NCI-H446 treated with DMSO at 0.1 percent for 48 hours (cell line): ENCODE results near the gene POU6F2.

Experiments used
- DNase-seq: peaks from one replicate; lab custom pipeline; 2025; lab: John Stamatoyannopoulos, UW

The POU6F2 gene

GRCh38 chr7:39249635-39250152 lies 272.0 kb downstream of the POU6F2 start:
- no peak for DNase-seq

- DNase-seq = no peak
Measured at GRCh38 chr7:39252916-39253315, 275.2 kb downstream of the POU6F2 start.

GRCh38 chr7:39259391-39260003 lies 281.8 kb downstream of the POU6F2 start:
- DNase-seq = no peak

GRCh38 chr7:39260279-39260844 lies 282.7 kb downstream of the POU6F2 start:
- no peak for DNase-seq

- no peak for DNase-seq
Measured at GRCh38 chr7:39261771-39262170, 284.1 kb downstream of the POU6F2 start.

- DNase-seq = no peak
Measured at GRCh38 chr7:39265641-39266591, 288.2 kb downstream of the POU6F2 start.

GRCh38 chr7:39269034-39269433 lies 291.3 kb downstream of the POU6F2 start:
- no peak for DNase-seq

GRCh38 chr7:39270018-39270417 lies 292.3 kb downstream of the POU6F2 start:
- DNase-seq = no peak

GRCh38 chr7:39271402-39271801 lies 293.7 kb downstream of the POU6F2 start:
- DNase-seq = peak; percentile 64

- DNase-seq = no peak
Measured at GRCh38 chr7:39272111-39272510, 294.4 kb downstream of the POU6F2 start.

GRCh38 chr7:39272691-39273090 lies 295.0 kb downstream of the POU6F2 start:
- DNase-seq = no peak

GRCh38 chr7:39280337-39280736 lies 302.6 kb downstream of the POU6F2 start:
- no peak for DNase-seq

- no peak for DNase-seq
Measured at GRCh38 chr7:39285256-39285655, 307.5 kb downstream of the POU6F2 start.

- no peak for DNase-seq
Measured at GRCh38 chr7:39288303-39288702, 310.6 kb downstream of the POU6F2 start.

- no peak for DNase-seq
Measured at GRCh38 chr7:39291628-39292410, 314.1 kb downstream of the POU6F2 start.

GRCh38 chr7:39293056-39293823 lies 315.5 kb downstream of the POU6F2 start:
- DNase-seq = no peak

GRCh38 chr7:39294022-39294421 lies 316.3 kb downstream of the POU6F2 start:
- no peak for DNase-seq

- no peak for DNase-seq
Measured at GRCh38 chr7:39295796-39296195, 318.1 kb downstream of the POU6F2 start.

GRCh38 chr7:39299695-39300094 lies 322.0 kb downstream of the POU6F2 start:
- no peak for DNase-seq

GRCh38 chr7:39300276-39300675 lies 322.6 kb downstream of the POU6F2 start:
- no peak for DNase-seq

- no peak for DNase-seq
Measured at GRCh38 chr7:39301543-39301942, 323.8 kb downstream of the POU6F2 start.
